Vagina (tissue), 2 donors: Measurements from ENCODE around the gene ERICH4.

ENCODE experiments used
- POLR2A ChIP-seq, 2 donors: fragments of 450-650 bp; IDR thresholded peaks; one replicate each; pipeline ENCODE4 v1.6.1; 2017; ENCODE audit warnings: antibody characterized with exemption in 2 of 2, mild to moderate bottlenecking in 2 of 2, moderate library complexity in 2 of 2
- TF ChIP-seq, protein P1 (sequence below), 3 experiments: fragments of 450-650 bp in 2 of 3; fragments of 200-600 bp in 1 of 3; sonication (generic) in 1 of 3; IDR thresholded peaks; one replicate each; pipeline ENCODE4 v1.5.1; 2017 to 2019; ENCODE audit warnings: antibody characterized with exemption in 3 of 3, mild to moderate bottlenecking in 2 of 3, moderate library complexity in 2 of 3

DNA sequence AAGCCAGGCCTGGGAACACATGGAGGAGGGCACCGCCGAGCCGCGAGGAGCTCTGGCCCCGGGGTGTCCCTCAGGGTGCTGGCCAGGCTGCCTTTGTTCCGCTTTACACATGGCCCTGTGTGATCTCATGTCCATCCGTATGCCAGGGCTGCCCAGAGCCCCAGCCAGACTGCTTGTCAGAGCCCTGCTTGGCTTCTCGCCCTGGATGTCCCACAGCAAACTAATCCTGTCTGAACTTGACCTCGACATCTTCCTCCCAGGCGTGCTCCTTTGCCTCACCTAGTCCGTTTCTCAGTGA is 31.0 kb upstream of the ERICH4 start:
- TF ChIP-seq, protein P1, sequence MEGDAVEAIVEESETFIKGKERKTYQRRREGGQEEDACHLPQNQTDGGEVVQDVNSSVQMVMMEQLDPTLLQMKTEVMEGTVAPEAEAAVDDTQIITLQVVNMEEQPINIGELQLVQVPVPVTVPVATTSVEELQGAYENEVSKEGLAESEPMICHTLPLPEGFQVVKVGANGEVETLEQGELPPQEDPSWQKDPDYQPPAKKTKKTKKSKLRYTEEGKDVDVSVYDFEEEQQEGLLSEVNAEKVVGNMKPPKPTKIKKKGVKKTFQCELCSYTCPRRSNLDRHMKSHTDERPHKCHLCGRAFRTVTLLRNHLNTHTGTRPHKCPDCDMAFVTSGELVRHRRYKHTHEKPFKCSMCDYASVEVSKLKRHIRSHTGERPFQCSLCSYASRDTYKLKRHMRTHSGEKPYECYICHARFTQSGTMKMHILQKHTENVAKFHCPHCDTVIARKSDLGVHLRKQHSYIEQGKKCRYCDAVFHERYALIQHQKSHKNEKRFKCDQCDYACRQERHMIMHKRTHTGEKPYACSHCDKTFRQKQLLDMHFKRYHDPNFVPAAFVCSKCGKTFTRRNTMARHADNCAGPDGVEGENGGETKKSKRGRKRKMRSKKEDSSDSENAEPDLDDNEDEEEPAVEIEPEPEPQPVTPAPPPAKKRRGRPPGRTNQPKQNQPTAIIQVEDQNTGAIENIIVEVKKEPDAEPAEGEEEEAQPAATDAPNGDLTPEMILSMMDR (IDR thresholded peaks at IDR 0.05): no peak
- no peak for TF ChIP-seq POLR2A (IDR thresholded peaks at IDR 0.05)
